ENCODE results near the gene NR5A2.

NR5A2 gene

DNA sequence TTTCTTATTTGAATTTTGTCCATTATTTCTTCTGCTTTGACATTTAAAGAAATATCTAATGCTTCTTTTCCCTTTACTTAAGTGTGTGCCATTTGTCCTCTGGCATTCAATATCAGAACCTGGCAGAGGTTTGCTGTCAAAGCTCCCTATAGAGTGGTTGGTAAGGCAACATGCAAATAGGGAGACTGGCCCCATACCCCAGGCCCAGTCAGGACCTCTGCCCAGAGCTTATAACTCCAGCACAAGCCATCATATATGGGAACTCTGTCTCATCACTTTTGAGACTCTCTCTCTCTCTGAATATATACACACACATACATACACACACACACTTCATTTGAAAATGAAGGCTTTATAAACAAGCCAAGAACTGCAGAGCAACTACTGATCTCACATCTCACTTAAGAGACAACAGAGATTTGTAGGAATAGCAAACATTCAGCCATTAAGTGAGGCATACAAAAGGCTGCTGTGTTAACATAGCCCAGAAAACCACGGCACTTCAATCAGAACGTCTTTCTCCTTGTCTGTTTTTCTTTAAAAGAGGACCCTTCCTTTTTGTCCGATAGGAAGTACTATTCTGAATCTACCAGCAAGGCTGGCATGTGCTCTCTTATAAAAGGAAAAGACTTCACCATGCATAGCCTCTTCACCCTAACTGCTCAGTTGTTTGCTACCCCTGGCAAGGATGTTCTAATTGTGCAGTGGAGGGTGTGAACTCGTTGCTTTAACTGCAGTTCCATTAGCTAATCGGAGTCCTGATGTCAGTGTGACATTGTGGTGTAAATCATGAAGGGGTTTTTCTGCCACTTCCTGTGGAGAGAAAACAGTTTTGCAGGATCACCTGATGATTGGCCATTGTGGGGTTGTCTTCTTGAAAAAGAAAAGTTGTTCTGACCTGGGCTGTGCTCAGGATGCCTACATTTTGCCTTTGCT is 101.7 kb downstream of the NR5A2 start:
- DNase-seq (ENCODE audit: low read depth): no peak

DNA sequence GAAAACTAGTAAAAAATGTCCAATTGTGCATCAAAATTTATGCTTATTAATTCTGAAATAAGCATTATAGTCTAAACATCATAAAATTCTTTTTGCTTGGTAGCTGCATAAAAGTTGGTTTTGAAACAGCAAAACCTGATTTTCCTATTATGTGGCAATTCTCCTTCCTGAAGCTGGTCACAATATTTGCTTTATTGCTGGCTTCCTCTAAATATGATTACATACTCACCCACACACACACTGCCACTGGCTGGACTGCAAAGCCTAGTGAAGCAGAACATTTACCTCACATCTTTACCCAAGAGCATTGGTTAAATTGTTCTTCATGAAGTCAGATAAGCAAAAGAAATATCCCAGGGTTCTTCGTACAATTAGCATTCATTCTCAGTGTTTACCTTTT is 103.0 kb downstream of the NR5A2 start:
- DNase-seq (ENCODE audit: low read depth): no peak

- no peak for DNase-seq (ENCODE audit: low read depth)
Measured at GRCh38 chr1:200131551-200132125, 104.1 kb downstream of the NR5A2 start.

GRCh38 chr1:200133123-200133522 is 105.6 kb downstream of the NR5A2 start:
- no peak for DNase-seq (ENCODE audit: low read depth)

GRCh38 chr1:200134116-200134515 is 106.6 kb downstream of the NR5A2 start:
- DNase-seq (ENCODE audit: low read depth): no peak

GRCh38 chr1:200136384-200136783 is 108.9 kb downstream of the NR5A2 start:
- no peak for DNase-seq (ENCODE audit: low read depth)

DNA sequence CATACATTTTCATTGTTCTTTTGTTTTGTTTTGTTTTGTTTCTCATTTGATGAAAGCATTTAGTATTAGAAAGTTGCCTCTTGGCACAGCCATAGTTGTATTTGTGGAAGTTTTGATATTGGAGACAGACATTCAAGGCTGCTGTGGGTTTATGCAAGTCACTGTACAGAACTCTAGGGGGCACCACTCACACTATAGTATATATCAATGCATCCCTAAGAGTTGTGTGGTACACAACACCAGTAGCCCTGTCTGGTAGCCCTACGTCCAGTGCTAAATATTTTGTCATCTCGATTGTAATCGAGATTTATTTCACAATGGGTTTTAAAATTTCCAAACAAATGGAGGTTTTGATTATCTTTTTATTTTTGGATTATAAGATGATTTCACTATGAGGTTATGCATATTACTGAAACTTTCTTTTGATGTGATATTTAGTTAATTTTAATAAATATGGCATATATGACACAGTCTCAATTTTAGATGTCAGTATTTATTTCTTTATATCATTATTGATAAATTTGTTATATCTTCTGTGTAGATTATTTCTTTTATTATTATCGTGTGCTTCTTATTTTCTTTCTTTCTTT is 112.2 kb downstream of the NR5A2 start:
- no peak for DNase-seq (ENCODE audit: low read depth)

DNA sequence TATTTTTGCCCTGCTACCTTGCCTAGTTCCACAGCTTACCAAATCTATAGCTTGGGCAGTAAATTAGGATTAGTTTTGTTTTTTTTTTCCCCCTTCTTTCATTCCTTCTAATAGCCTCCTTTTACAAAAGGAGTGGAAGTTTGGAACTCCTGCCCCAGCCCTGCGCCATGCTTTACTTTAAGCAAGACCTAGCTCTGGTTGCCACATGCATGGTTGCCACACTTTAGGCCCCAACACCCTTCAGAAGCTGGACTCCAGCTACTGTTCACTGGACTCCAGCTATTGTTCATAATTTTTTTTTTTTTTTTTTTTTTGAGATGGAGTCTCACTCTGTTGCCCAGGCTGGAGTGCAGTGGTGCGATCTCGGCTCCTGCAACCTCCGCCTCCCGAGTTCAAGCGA is 115.8 kb downstream of the NR5A2 start:
- DNase-seq (ENCODE audit: low read depth): no peak

- no peak for DNase-seq (ENCODE audit: low read depth)
Measured at GRCh38 chr1:200146100-200146499, 118.6 kb downstream of the NR5A2 start.

DNA sequence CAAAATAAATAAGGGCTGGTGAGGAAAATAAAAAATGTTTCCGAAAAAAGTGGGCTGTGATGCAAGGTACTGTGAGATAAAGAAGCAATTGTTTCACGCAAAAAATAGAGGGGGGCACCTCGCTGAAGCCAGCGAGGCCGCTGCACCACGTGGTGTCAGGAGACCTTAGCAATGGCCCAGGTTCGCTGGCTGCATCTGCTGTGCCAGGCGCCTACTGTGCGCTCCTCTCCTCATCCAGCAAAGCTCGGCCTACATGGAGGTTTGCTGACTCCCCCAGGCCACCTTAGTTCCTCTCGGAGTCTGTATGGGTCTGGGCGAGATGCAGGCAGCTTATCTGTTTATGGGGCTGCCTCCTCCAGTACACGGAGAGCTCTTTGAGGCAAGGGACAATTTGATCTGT is 119.6 kb downstream of the NR5A2 start:
- no peak for DNase-seq (ENCODE audit: low read depth)

- DNase-seq (ENCODE audit: low read depth): no peak
Measured at GRCh38 chr1:200147742-200148141, 120.2 kb downstream of the NR5A2 start.

- no peak for DNase-seq (ENCODE audit: low read depth)
Measured at GRCh38 chr1:200150006-200150405, 122.5 kb downstream of the NR5A2 start.

- DNase-seq (ENCODE audit: low read depth): no peak
Measured at GRCh38 chr1:200150721-200151120, 123.2 kb downstream of the NR5A2 start.

DNA sequence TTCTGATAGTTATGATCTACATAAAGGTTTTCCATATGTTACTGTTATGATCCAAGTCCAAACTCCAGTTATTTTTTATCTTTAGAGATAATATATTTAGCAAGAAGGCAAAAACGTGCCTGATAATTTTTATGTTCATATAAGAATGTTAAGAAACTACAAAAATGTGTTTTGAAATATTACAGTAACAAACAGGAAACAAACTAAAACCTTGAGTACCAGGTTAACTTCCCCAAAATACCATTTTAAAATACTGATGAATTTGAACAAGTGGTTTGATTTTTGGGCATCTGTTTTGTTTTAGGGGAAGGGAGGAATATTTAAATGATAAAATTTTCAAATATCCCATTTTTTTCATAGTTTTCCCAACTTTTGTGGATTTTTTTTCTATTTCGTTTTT is 124.8 kb downstream of the NR5A2 start:
- no peak for DNase-seq (ENCODE audit: low read depth)

- peak; percentile 9 for DNase-seq (ENCODE audit: low read depth)
Measured at GRCh38 chr1:200153277-200154055, 126.0 kb downstream of the NR5A2 start.

DNA sequence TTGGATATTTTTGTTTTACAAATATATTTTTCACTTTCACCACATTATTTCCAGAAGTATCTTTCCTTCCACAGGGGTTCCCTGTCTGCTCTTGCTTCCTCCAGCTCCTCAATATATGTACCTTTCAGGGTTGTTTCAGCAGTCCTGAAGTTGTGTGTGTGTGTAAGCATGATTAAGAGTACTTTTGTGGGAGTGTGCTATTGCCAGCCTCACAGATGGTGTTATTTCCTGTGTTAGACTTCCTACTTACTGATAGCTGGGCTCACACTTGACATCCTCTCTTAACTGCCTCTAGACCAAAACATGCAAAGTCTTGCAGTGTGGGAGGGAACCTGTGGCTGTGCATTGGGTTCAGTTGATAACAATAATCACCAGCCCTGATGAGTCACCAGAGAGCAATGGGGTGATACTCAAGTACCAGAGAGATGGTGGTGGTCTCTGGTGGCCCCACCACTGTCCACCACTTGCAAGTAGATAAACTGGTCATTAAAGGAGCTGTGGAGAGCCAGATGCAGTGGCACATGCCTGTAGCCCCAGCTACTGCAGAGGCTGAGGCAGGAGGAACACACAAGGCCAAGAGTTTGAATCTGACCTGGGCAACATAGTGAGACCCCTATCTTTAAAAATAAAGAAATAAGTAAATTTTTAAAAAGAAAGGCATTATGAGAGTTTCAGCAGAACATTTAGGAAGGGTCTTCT is 126.7 kb downstream of the NR5A2 start:
- DNase-seq (ENCODE audit: low read depth): no peak

- DNase-seq (ENCODE audit: low read depth): no peak
Measured at GRCh38 chr1:200157715-200158114, 130.2 kb downstream of the NR5A2 start.

GRCh38 chr1:200161801-200162200 is 134.3 kb downstream of the NR5A2 start:
- no peak for DNase-seq (ENCODE audit: low read depth)

- DNase-seq (ENCODE audit: low read depth): no peak
Measured at GRCh38 chr1:200162258-200162657, 134.7 kb downstream of the NR5A2 start.

GRCh38 chr1:200162877-200163276 is 135.4 kb downstream of the NR5A2 start:
- DNase-seq (ENCODE audit: low read depth): no peak

DNA sequence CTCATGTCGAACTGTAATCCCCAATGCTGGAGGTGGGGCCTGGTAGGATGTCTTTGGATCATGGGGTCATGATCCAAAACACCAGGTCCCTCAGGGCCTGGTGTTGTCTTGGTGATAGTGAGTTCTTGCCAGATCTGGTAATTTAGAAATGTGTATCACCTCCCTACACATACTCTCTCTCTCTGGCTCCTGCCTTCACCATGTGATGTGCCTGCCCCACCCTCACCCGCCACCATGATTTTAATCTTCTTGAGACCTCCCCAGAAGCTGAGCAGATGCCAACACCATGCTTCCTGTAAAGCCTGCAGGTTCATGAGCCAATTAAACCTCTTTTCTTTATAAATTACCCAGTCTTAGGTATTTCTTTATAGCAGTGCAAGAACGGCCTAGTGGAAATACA is 136.4 kb downstream of the NR5A2 start:
- DNase-seq (ENCODE audit: low read depth): no peak
